HS-27A (cell line): ENCODE results near the gene SMOC2.

Experiments
- DNase-seq: peaks from one replicate; pipeline ENCODE4 v3.0.0-alpha.2; 2012; ENCODE audit warnings: low read depth, missing footprints

The SMOC2 gene

GRCh38 chr6:168625602-168626001 is 184.6 kb downstream of the SMOC2 start:
- DNase-seq, result no peak

GRCh38 chr6:168626046-168626602 is 185.1 kb downstream of the SMOC2 start:
- no peak for DNase-seq

GRCh38 chr6:168627506-168628175 is 186.7 kb downstream of the SMOC2 start:
- no peak for DNase-seq

GRCh38 chr6:168628176-168628553 is 187.2 kb downstream of the SMOC2 start:
- no peak for DNase-seq

- DNase-seq, result no peak
Observed at GRCh38 chr6:168628732-168629245, 187.8 kb downstream of the SMOC2 start.

GRCh38 chr6:168631564-168631963 is 190.6 kb downstream of the SMOC2 start:
- no peak for DNase-seq

- DNase-seq, result no peak
Observed at GRCh38 chr6:168632694-168633093, 191.7 kb downstream of the SMOC2 start.

- no peak for DNase-seq
Observed at GRCh38 chr6:168634541-168635328, 193.8 kb downstream of the SMOC2 start.

GRCh38 chr6:168636147-168637004 is 195.4 kb downstream of the SMOC2 start:
- DNase-seq, result no peak

- no peak for DNase-seq
Observed at GRCh38 chr6:168637834-168638233, 196.8 kb downstream of the SMOC2 start.

GRCh38 chr6:168638468-168639271 is 197.7 kb downstream of the SMOC2 start:
- DNase-seq, result no peak

GRCh38 chr6:168640181-168640580 is 199.2 kb downstream of the SMOC2 start:
- no peak for DNase-seq

- DNase-seq, result no peak
Observed at GRCh38 chr6:168640768-168641167, 199.8 kb downstream of the SMOC2 start.

- no peak for DNase-seq
Observed at GRCh38 chr6:168641446-168641845, 200.5 kb downstream of the SMOC2 start.

- DNase-seq, result no peak
Observed at GRCh38 chr6:168643401-168643800, 202.4 kb downstream of the SMOC2 start.

- no peak for DNase-seq
Observed at GRCh38 chr6:168645326-168645725, 204.3 kb downstream of the SMOC2 start.

- no peak for DNase-seq
Observed at GRCh38 chr6:168647271-168647670, 206.3 kb downstream of the SMOC2 start.

- no peak for DNase-seq
Observed at GRCh38 chr6:168648240-168649125, 207.5 kb downstream of the SMOC2 start.

- no peak for DNase-seq
Observed at GRCh38 chr6:168649209-168649608, 208.2 kb downstream of the SMOC2 start.

GRCh38 chr6:168650671-168651111 is 209.7 kb downstream of the SMOC2 start:
- no peak for DNase-seq
